Stomach (tissue), 4 donors: ENCODE data around the gene ZDHHC18.
"Not testable (repeated sequence)": the region's sequence is repeated elsewhere in the genome, so short reads cannot be mapped to it uniquely, and the experiment has no call there.

Experiments
- POLR2A ChIP-seq, 4 donors: fragments of 450-650 bp; IDR thresholded peaks; one replicate each; pipeline ENCODE4 v1.6.1; 2016; ENCODE audit warnings: antibody characterized with exemption in 4 of 4, control low read depth in 2 of 4, mild to moderate bottlenecking in 1 of 4, moderate library complexity in 1 of 4
- TF ChIP-seq, protein P1 (sequence below), 7 experiments: fragments of 450-650 bp in 4 of 7; fragments of 200-600 bp in 3 of 7; sonication (generic) in 3 of 7; IDR thresholded peaks; one replicate each; pipeline ENCODE4 v1.5.1; 2016 to 2019; ENCODE audit warnings: antibody characterized with exemption in 7 of 7, control low read depth in 2 of 7, mild to moderate bottlenecking in 1 of 7

DNA sequence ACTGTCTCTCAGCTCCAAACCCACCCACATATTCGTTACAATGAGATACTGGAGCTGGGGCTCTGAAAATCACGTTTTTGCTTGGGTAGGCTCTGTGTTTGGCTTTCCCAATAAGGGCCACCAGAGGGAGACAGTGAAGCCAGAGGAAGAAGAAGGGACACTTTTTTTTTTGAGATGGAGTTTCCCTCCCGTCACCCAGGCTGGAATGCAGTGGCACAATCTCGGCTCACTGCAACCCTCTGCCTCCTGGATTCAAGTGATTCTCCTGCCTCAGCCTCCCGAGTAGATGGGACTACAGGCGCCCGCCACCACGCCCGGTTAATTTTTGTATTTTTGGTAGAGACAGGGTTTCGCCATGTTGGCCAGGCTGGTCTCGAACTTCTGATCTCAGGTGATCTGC lies 16.4 kb upstream of the ZDHHC18 start:
- TF ChIP-seq, protein P1, sequence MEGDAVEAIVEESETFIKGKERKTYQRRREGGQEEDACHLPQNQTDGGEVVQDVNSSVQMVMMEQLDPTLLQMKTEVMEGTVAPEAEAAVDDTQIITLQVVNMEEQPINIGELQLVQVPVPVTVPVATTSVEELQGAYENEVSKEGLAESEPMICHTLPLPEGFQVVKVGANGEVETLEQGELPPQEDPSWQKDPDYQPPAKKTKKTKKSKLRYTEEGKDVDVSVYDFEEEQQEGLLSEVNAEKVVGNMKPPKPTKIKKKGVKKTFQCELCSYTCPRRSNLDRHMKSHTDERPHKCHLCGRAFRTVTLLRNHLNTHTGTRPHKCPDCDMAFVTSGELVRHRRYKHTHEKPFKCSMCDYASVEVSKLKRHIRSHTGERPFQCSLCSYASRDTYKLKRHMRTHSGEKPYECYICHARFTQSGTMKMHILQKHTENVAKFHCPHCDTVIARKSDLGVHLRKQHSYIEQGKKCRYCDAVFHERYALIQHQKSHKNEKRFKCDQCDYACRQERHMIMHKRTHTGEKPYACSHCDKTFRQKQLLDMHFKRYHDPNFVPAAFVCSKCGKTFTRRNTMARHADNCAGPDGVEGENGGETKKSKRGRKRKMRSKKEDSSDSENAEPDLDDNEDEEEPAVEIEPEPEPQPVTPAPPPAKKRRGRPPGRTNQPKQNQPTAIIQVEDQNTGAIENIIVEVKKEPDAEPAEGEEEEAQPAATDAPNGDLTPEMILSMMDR (IDR thresholded peaks at IDR 0.05), result peak in 5 of 7 experiments; percentile 40 to 63 (median 50)
- TF ChIP-seq POLR2A (IDR thresholded peaks at IDR 0.05), result not testable (repeated sequence)
